ENCODE results near the gene FOXP1.

The FOXP1 gene

GRCh38 chr3:71611099-71611498 is 27.6 kb upstream of the FOXP1 start:
- H3K9me3 ChIP-seq (ENCODE audit: control insufficient read depth, low read length), result no peaks in the 10 kb centered on the region
- H3K27me3 ChIP-seq (ENCODE audit: control insufficient read depth, insufficient read depth, low read length, poor library complexity, severe bottlenecking), result no peaks in the 10 kb centered on the region
- no peak overlapping the region for H3K4me3 ChIP-seq (ENCODE audit: insufficient read depth, low read depth, low read length)
- 94 to 98% methylated on average over 2 to 3 of the region's 3 CpGs for WGBS, 2 experiments
- H3K36me3 ChIP-seq (ENCODE audit: control insufficient read depth, insufficient read depth, low read length), result no peaks in the 10 kb centered on the region
- H3K27ac ChIP-seq (ENCODE audit: insufficient read depth, low read depth, low read length, poor library complexity, severe bottlenecking), result no peak overlapping the region
- no peaks in the 10 kb centered on the region for H3K4me1 ChIP-seq (ENCODE audit: control insufficient read depth, insufficient read depth, low read length)

GRCh38 chr3:71607364-71607763 is 23.8 kb upstream of the FOXP1 start:
- Histone ChIP-seq H3K9me3 (ENCODE audit: control insufficient read depth, low read length) (no peaks in the 10 kb centered on the region), H3K4me1 (ENCODE audit: control insufficient read depth, insufficient read depth, low read length) (no peaks in the 10 kb centered on the region), H3K4me3 (ENCODE audit: insufficient read depth, low read depth, low read length) (no peak overlapping the region), H3K27me3 (ENCODE audit: control insufficient read depth, insufficient read depth, low read length, poor library complexity, severe bottlenecking) (no peaks in the 10 kb centered on the region), H3K36me3 (ENCODE audit: control insufficient read depth, insufficient read depth, low read length) (no peaks in the 10 kb centered on the region), H3K27ac (ENCODE audit: insufficient read depth, low read depth, low read length, poor library complexity, severe bottlenecking) (no peak overlapping the region)
- 96 to 97% methylated on average over 2 of the region's 2 CpGs for WGBS, 2 experiments

GRCh38 chr3:71606582-71606981 is 23.1 kb upstream of the FOXP1 start:
- H3K27ac ChIP-seq (ENCODE audit: insufficient read depth, low read depth, low read length, poor library complexity, severe bottlenecking), result no peak overlapping the region
- H3K27me3 ChIP-seq (ENCODE audit: control insufficient read depth, insufficient read depth, low read length, poor library complexity, severe bottlenecking), result no peaks in the 10 kb centered on the region
- 83 to 84% methylated on average over 4 to 5 of the region's 5 CpGs for WGBS, 2 experiments
- H3K4me1 ChIP-seq (ENCODE audit: control insufficient read depth, insufficient read depth, low read length), result no peaks in the 10 kb centered on the region
- H3K9me3 ChIP-seq (ENCODE audit: control insufficient read depth, low read length), result no peaks in the 10 kb centered on the region
- no peaks in the 10 kb centered on the region for H3K36me3 ChIP-seq (ENCODE audit: control insufficient read depth, insufficient read depth, low read length)
- no peak overlapping the region for H3K4me3 ChIP-seq (ENCODE audit: insufficient read depth, low read depth, low read length)

- no peaks in the 10 kb centered on the region for H3K27me3 ChIP-seq (ENCODE audit: control insufficient read depth, insufficient read depth, low read length, poor library complexity, severe bottlenecking)
- WGBS, 2 experiments, result 89 to 93% methylated on average over 2 of the region's 2 CpGs
- no peak overlapping the region for H3K4me3 ChIP-seq (ENCODE audit: insufficient read depth, low read depth, low read length)
- no peaks in the 10 kb centered on the region for H3K4me1 ChIP-seq (ENCODE audit: control insufficient read depth, insufficient read depth, low read length)
- H3K36me3 ChIP-seq (ENCODE audit: control insufficient read depth, insufficient read depth, low read length), result no peaks in the 10 kb centered on the region
- H3K27ac ChIP-seq (ENCODE audit: insufficient read depth, low read depth, low read length, poor library complexity, severe bottlenecking), result no peak overlapping the region
- H3K9me3 ChIP-seq (ENCODE audit: control insufficient read depth, low read length), result no peaks in the 10 kb centered on the region
These were observed 18.7 kb upstream of the FOXP1 start for GRCh38 chr3:71602256-71602655.

GRCh38 chr3:71601811-71602210 is 18.3 kb upstream of the FOXP1 start:
- WGBS, 2 experiments, result 85 to 88% methylated on average over 4 to 5 of the region's 5 CpGs
- Histone ChIP-seq H3K27ac (ENCODE audit: insufficient read depth, low read depth, low read length, poor library complexity, severe bottlenecking) (no peak overlapping the region), H3K36me3 (ENCODE audit: control insufficient read depth, insufficient read depth, low read length) (no peaks in the 10 kb centered on the region), H3K4me1 (ENCODE audit: control insufficient read depth, insufficient read depth, low read length) (no peaks in the 10 kb centered on the region), H3K4me3 (ENCODE audit: insufficient read depth, low read depth, low read length) (no peak overlapping the region), H3K9me3 (ENCODE audit: control insufficient read depth, low read length) (no peaks in the 10 kb centered on the region), H3K27me3 (ENCODE audit: control insufficient read depth, insufficient read depth, low read length, poor library complexity, severe bottlenecking) (no peaks in the 10 kb centered on the region)

- Histone ChIP-seq H3K27ac (ENCODE audit: insufficient read depth, low read depth, low read length, poor library complexity, severe bottlenecking) (no peak overlapping the region), H3K9me3 (ENCODE audit: control insufficient read depth, low read length) (no peaks in the 10 kb centered on the region), H3K4me1 (ENCODE audit: control insufficient read depth, insufficient read depth, low read length) (no peaks in the 10 kb centered on the region), H3K27me3 (ENCODE audit: control insufficient read depth, insufficient read depth, low read length, poor library complexity, severe bottlenecking) (no peaks in the 10 kb centered on the region), H3K4me3 (ENCODE audit: insufficient read depth, low read depth, low read length) (no peak overlapping the region), H3K36me3 (ENCODE audit: control insufficient read depth, insufficient read depth, low read length) (no peaks in the 10 kb centered on the region)
- 87 to 93% methylated on average over 3 of the region's 3 CpGs for WGBS, 2 experiments
These were observed 17.2 kb upstream of the FOXP1 start for GRCh38 chr3:71600646-71601288.

- no peaks in the 10 kb centered on the region for H3K36me3 ChIP-seq (ENCODE audit: control insufficient read depth, insufficient read depth, low read length)
- H3K27ac ChIP-seq (ENCODE audit: insufficient read depth, low read depth, low read length, poor library complexity, severe bottlenecking), result no peak overlapping the region
- WGBS, 2 experiments, result 89 to 94% methylated on average over 1 of the region's 1 CpG
These were observed 15.9 kb upstream of the FOXP1 start for GRCh38 chr3:71599416-71599815.

GRCh38 chr3:71598292-71598691 is 14.8 kb upstream of the FOXP1 start:
- Histone ChIP-seq H3K36me3 (ENCODE audit: control insufficient read depth, insufficient read depth, low read length) (no peaks in the 10 kb centered on the region), H3K4me1 (ENCODE audit: control insufficient read depth, insufficient read depth, low read length) (no peaks in the 10 kb centered on the region), H3K4me3 (ENCODE audit: insufficient read depth, low read depth, low read length) (no peak overlapping the region), H3K27me3 (ENCODE audit: control insufficient read depth, insufficient read depth, low read length, poor library complexity, severe bottlenecking) (no peaks in the 10 kb centered on the region), H3K9me3 (ENCODE audit: control insufficient read depth, low read length) (no peaks in the 10 kb centered on the region), H3K27ac (ENCODE audit: insufficient read depth, low read depth, low read length, poor library complexity, severe bottlenecking) (no peak overlapping the region)
- WGBS, 2 experiments, result 89 to 100% methylated on average over 1 to 3 of the region's 3 CpGs

More at GRCh38 chr3:71599416-71599815, 15.9 kb upstream of the FOXP1 start:
- no peaks in the 10 kb centered on the region for H3K4me1 ChIP-seq (ENCODE audit: control insufficient read depth, insufficient read depth, low read length)
- H3K4me3 ChIP-seq (ENCODE audit: insufficient read depth, low read depth, low read length), result no peak overlapping the region
- no peaks in the 10 kb centered on the region for H3K9me3 ChIP-seq (ENCODE audit: control insufficient read depth, low read length)
- no peaks in the 10 kb centered on the region for H3K27me3 ChIP-seq (ENCODE audit: control insufficient read depth, insufficient read depth, low read length, poor library complexity, severe bottlenecking)

GRCh38 chr3:71597286-71597685 is 13.8 kb upstream of the FOXP1 start:
- 100% methylated on average over 1 of the region's 1 CpG; no CpG with 5 or more reads in 1 of the 2 experiments for WGBS, 2 experiments
- no peaks in the 10 kb centered on the region for H3K4me1 ChIP-seq (ENCODE audit: control insufficient read depth, insufficient read depth, low read length)

GRCh38 chr3:71593106-71593505 is 9.6 kb upstream of the FOXP1 start:
- 95 to 96% methylated on average over 3 of the region's 3 CpGs for WGBS, 2 experiments
- no peaks in the 10 kb centered on the region for H3K27me3 ChIP-seq (ENCODE audit: control insufficient read depth, insufficient read depth, low read length, poor library complexity, severe bottlenecking)
- H3K4me1 ChIP-seq (ENCODE audit: control insufficient read depth, insufficient read depth, low read length), result no peaks in the 10 kb centered on the region

More at GRCh38 chr3:71597286-71597685, 13.8 kb upstream of the FOXP1 start:
- no peaks in the 10 kb centered on the region for H3K9me3 ChIP-seq (ENCODE audit: control insufficient read depth, low read length)
- H3K4me3 ChIP-seq (ENCODE audit: insufficient read depth, low read depth, low read length), result no peak overlapping the region
- H3K27ac ChIP-seq (ENCODE audit: insufficient read depth, low read depth, low read length, poor library complexity, severe bottlenecking), result no peak overlapping the region
- no peaks in the 10 kb centered on the region for H3K27me3 ChIP-seq (ENCODE audit: control insufficient read depth, insufficient read depth, low read length, poor library complexity, severe bottlenecking)
- no peaks in the 10 kb centered on the region for H3K36me3 ChIP-seq (ENCODE audit: control insufficient read depth, insufficient read depth, low read length)

GRCh38 chr3:71591101-71591500 is 7.6 kb upstream of the FOXP1 start:
- 100% methylated on average over 2 of the region's 2 CpGs for WGBS, 2 experiments
- no peak overlapping the region for H3K4me3 ChIP-seq (ENCODE audit: insufficient read depth, low read depth, low read length)
- H3K27ac ChIP-seq (ENCODE audit: insufficient read depth, low read depth, low read length, poor library complexity, severe bottlenecking), result no peak overlapping the region
- no peaks in the 10 kb centered on the region for H3K27me3 ChIP-seq (ENCODE audit: control insufficient read depth, insufficient read depth, low read length, poor library complexity, severe bottlenecking)
- H3K36me3 ChIP-seq (ENCODE audit: control insufficient read depth, insufficient read depth, low read length), result no peaks in the 10 kb centered on the region
- H3K4me1 ChIP-seq (ENCODE audit: control insufficient read depth, insufficient read depth, low read length), result no peaks in the 10 kb centered on the region
- no peaks in the 10 kb centered on the region for H3K9me3 ChIP-seq (ENCODE audit: control insufficient read depth, low read length)

More at GRCh38 chr3:71593106-71593505, 9.6 kb upstream of the FOXP1 start:
- Histone ChIP-seq H3K9me3 (ENCODE audit: control insufficient read depth, low read length) (no peaks in the 10 kb centered on the region), H3K36me3 (ENCODE audit: control insufficient read depth, insufficient read depth, low read length) (no peaks in the 10 kb centered on the region), H3K4me3 (ENCODE audit: insufficient read depth, low read depth, low read length) (no peak overlapping the region), H3K27ac (ENCODE audit: insufficient read depth, low read depth, low read length, poor library complexity, severe bottlenecking) (no peak overlapping the region)

All from ectodermal cell (in vitro differentiated cells).